GM19468 (cell line): ENCODE results near the gene PCAT7.
"Not testable (repeated sequence)": the region's sequence is repeated elsewhere in the genome, so short reads cannot be mapped to it uniquely, and the experiment has no call there.

Experiments used
- ATAC-seq: cut with Tn5 transposase; IDR thresholded peaks from one replicate; pipeline ENCODE4 v1.9.1; 2021; ENCODE audit warnings: mild to moderate bottlenecking, moderate library complexity, moderate number of reproducible peaks; ENCODE audit not compliant: unreplicated experiment; ENCODE audit errors: extremely low read depth

PCAT7 gene

DNA sequence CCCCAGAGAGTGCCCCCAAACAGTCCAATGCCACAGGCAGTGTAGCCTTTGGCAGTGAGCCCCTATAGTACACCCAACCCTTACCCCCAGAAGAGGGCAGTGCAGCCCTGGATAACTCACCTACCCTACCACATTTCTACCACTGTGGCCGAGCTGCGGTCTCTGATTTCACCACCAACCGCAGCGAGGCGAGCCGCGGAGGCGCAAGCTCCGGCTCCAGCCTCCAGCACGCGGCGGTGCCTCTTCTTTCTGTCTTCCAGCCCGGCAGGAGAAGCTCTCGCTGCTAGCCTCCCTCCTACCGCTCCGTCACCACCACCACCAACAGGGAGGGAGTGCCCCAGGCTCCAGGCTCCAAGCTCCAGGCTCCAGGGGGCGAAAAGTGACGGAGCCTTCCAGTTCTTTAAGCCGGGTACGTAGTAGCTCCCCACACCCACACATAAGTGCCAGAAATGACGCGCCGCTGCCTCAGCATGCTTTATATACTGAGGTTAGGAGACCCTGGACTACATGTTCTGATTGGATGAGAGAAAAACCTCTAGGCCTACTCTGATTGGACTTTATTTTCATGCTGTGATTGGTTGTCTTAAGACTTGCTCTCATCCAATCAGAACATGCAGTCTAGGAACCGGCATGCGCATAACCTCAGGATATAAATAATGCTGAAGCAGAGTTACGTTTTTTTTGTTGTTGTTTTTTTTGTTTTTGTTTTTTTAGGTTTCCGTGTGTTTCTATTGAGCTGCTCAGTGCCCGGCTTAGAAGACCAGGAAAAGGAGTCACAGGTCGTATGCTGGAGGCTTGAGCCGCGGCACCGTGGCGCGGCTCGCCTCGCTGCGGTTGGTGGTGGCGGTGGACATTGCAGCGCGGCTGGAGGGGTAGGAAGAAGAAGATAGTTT lies at the start of gene PCAT7:
PCAT7 (plus strand) TSS at position 645 of the 893 bp plus-strand sequence.
- ATAC-seq: no peak

DNA sequence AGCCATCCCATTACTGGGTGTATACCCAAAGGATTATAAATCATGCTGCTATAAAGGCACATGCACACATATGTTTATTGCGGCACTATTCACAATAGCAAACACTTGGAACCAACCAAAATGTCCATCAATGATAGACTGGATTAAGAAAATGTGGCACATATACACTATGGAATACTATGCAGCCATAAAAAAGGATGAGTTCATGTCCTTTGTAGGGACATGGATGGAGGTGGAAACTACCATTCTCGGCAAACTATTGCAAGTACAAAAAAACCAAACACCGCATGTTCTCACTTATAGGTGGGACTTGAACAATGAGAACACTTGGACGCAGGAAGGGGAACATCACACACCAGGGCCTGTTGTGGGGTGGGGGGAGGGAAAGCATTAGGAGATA lies 48.5 kb upstream of the PCAT7 start:
- not testable (repeated sequence) for ATAC-seq

DNA sequence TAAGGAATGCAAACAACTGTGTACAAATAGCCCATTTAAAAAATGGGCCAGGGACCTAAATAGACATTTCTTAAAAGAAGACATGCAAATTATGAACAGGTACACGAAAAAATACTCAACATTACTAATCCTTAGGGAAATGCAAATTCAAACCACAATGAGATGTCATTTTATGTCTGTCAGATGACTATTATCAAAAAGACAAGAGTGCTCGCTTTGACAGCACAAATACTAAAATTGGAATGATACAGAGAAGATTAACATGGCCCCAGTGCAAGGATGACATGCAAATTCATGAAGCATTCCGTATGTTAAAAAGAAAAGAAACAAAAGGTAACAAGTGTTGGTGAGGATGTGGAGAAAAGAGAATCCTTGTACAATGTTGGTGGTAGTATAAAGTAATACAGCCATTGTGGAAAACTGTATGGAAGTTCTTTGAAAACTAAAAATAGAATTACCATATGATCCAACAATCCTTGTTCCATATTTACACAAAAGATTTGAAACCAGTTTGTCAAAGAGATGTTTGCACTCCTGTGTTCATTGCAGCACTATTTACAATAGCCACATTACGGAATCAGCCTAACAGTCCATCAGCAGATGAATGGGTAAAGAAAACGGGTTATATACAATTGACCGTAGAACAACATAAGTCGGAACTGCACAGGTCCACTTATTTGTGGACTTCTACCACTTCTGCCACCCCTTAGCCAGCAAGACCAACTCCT lies 47.2 kb upstream of the PCAT7 start:
- no peak for ATAC-seq

DNA sequence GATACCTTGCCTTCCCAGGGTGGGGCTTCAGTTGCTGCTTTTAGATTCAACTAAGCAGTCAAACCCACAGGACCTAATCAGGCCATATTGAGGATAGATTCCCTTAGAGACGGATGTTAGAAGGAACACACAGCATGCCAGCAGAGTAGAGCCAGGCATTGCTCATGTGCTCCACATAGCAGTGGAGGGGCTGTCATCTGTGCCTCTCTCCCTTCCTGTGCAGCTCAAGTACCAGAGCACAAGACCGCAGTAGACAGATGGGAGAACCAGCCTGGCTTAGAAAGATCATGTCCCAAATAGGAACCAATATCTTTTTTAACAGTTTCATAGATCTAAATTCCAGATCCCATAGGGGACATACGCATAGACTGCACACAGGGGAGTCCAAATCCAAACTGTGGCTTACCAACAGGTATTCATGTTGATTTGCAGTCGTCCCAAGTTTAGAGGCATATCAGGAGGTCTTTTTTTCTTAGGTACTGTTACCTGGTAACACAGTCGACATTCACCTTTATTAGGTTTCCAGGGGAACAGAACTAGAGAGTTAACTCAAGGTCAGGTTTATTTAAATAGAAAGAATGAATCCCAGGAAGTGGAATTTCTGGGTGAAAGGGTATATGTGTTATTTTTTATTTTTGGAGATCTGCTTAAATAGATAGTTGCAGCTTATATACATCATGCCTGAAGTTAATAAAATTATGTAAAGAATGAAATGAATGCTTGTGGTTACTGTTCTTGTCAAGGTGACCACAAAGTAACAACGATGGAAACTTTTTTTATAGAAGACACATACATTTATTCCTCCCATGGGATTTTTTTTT lies 43.5 kb upstream of the PCAT7 start:
- ATAC-seq: no peak

DNA sequence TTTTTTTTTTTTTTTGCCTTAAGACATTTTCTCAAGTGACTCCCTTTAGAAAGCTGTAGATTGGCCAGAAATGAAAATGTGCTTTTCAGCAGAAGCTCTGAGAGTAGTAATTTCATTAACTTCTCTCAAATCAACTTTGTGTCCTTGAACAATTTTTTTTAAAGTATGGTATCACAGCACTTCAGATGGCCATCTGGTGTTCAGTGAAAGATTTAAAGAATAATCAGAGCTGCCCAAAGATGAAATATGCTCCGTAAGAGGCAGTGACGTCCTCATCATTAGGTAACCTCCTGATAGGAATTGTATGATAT lies 43.0 kb upstream of the PCAT7 start:
- ATAC-seq: no peak

DNA sequence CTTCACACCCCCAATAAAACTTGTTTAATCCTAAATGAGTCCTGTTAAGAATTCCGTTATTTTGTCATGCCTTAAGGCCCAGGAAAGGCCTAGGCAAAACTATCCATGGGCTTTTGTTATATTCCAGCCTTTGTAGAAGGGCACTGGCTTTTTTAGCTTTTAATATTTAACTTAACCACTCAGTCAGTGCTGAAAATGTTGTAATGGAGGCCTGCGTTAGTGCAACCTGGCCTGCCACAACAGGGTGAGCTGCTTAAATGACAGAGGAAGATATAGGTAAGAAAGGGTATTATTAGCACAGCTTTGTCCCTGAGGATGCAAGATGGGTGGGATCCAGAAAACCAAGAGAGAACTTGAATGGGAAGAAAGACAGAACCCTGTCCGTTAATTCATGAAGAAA lies 40.2 kb upstream of the PCAT7 start:
- no peak for ATAC-seq

DNA sequence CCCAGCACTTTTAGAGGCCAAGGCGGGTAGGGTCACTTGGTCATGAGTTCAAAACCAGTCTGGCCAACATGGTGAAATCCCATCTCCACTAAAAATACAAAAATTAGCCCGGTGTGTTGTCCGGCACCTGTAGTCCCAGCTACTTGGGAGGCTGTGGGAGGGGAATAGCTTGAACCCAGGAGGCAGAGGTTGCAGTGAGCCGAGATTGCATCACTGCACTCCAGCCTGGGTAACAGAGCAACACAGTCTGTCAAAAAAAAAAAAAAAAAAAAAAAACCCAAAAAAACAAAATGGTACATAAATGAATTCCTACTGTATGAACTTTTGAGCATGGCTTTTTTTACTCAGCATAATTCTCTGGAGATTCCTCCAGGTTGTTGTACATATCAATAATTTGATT lies 37.6 kb upstream of the PCAT7 start:
- no peak for ATAC-seq

DNA sequence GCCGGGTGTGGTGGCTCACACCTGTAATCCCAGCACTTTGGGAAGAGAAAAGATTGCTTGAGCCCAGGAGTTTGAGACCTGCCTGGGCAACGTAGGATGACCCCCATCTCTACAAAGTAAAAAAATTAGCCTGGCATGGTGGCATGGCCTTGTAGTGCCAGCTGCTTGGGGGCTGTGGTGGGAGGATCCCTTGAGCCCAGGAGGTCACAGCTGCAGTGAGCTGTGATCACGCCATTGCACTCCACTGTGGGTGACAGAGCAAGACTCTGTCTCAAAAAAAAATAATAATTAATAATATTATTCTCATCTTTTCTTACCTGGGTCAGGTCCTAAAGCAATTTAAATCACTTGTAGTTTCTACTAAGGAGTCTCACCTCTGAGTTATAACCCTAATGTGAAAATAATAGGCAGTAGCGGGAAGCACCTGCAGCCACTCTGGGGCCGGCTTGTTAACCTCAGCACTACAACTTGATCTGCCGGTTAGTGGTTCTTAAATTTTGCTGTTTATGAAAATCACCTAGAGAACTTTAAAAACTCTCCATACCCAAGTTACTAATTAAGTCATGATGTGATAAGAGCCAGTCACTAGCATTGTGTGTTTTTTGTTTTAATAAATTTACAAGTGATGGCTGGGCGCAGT lies 29.4 kb upstream of the PCAT7 start:
- ATAC-seq: no peak

DNA sequence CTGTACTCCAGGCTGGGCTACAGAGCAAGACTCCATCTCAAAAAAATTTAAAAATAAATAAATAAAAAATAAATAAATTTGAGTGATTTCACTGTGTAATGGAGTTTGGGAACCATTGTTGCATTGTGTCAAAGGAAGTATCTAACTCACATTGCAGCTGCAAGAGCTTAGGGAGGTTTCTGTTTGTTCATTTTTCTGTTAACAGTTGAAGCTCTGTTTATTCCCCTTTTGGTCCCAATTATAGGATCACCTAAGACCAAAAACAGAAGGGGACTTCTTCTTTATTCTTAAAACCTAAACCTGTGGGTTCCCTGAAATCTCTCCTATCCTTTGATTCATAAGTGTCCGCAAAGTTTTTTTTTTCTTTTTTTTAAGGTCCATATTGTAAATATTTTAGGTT lies 28.6 kb upstream of the PCAT7 start:
- no peak for ATAC-seq

DNA sequence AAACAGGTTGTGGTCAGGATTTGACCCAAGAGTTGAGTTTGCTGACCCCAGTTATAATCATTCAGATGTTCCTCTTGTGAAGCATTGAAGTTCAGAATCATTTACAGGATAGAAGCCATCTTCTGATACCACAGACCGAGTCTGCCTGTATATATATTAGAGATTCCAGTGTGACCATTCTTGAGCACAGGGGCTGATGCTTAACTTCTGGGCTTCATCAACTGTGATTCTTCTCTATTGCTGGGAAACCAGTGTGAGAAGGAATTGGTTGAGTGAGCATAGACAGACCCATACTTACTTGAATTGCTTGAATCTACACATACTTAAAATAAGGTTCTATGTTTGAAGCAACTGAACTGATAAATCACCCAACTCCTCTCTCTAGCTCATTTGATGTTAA lies 27.9 kb upstream of the PCAT7 start:
- no peak for ATAC-seq

DNA sequence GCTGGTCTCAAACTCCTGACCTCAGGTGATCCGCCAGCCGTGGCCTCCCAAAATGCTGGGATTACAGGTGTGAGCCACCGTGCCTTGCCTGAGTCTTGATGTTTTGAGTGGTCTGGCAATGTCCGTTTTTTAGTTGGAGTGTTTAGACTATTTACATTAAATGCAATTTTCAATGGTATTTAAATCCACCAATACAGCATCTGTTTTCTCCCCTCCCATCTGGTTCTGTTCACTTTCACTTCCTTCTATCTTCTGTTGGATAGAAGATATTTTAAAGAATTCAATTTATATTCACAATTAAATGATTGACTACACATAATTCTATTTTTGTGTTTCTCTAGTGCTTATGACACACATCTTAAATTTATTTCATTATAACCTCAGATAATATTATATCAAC lies 26.0 kb upstream of the PCAT7 start:
- ATAC-seq: no peak

DNA sequence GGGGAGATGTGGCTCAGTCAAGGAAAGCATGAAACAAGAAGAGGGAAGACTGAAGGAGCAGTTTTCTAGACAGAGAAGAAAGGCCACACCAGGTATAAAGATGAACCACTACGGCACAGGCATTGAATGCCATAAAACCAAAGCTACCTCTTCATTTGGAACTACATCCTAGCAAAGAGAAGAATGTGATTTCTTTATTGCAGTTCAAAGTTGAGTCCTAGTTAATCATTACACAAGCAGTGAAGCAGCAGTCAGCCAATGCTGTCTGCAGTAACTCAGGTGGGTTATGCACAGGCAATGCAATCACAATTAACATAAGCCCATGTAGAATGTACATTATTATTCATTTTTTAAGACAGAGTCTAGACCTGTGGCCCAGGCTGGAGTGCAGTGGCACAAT lies 21.7 kb upstream of the PCAT7 start:
- ATAC-seq: no peak

DNA sequence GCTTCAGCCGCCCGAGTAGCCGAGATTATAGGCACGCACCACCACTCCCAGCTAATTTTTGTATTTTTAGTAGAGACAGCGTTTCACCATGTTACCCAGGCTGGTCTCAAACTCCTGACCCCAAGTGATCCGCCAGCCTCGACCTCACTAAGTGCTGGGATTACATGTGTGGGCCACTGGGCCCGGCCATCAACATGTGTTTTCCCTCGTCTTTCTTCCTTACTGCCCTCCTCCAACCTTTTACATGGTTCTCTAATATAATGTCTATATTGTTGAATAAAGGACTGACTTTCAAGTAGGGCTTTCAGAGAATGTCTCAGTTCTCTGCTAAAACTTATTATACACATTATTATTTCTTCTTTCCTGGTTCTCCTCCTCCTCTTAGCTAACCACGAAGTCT lies 21.3 kb upstream of the PCAT7 start:
- no peak for ATAC-seq

DNA sequence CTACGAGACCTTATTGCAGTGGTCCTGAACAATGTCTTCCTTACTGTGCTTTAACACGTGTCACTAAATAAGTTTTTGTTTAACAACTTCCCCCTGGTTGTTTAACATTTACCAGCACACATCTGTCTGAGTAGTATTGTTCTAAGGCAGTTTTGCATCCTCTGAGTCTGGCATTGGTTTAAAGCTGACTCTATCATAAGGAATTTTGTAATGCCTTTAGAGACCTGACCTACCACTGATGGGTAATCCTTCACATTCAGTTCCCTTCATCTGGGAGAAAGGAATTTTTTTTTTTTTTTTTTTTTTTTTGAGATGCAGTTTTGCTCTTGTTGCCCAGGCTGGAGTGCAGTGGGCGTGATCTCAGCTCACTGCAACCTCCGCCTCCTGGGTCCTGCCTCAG lies 20.0 kb upstream of the PCAT7 start:
- ATAC-seq: no peak

DNA sequence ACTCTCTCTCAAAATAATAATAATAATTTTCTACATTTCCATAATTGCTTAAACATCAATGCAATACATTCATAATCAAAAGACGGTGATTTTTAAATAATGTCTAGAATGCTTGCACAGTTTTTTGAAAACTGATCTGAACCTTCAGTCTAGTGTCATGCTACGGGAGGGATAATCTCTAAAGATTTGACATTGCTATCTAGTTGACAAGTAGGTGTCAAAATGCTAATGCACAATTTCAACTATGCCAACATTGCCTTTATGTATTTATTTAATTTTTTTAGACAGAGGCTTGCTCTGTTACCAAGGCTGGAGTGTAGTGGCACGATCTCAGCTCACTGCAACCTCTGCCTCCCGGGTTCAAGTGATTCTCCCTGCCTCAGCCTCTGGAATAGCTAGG lies 16.0 kb upstream of the PCAT7 start:
- no peak for ATAC-seq

DNA sequence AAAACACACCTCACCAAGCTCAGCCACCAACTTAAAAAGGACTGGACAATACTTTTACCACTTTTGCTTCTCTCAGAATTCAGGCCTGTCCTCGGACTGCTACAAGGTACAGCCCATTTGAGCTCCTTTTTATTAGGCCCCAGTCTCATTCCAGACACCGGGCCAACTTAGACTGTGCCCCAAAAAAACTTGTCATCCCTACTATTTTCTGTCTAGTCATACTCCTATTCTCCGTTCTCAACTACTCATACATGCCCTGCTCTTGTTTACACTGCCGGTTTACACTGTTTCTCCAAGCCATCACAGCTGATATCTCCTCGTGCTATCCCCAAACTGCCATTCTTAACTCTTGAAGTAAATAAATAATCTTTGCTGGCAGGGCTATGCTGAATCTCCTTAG lies 10.5 kb upstream of the PCAT7 start:
- not testable (repeated sequence) for ATAC-seq

DNA sequence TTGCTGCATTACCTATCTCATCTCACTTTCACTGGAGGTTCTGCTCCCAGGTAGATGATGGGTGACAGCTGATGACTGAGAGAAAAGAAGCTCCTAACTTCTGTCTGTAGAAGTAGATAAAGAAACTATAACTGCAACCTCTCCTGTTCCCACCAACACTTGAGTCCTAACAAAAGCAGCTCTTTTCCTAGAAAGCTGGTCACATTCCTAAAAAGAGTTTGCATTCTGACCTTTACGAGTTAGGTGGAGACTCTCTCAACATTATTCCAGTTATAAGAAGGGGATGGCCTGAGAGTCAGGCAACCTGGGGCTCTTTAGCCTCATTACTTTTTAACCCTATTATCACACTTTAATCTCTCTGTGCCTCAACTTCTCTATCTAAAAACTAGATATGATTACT lies 8.9 kb upstream of the PCAT7 start:
- ATAC-seq: no peak

DNA sequence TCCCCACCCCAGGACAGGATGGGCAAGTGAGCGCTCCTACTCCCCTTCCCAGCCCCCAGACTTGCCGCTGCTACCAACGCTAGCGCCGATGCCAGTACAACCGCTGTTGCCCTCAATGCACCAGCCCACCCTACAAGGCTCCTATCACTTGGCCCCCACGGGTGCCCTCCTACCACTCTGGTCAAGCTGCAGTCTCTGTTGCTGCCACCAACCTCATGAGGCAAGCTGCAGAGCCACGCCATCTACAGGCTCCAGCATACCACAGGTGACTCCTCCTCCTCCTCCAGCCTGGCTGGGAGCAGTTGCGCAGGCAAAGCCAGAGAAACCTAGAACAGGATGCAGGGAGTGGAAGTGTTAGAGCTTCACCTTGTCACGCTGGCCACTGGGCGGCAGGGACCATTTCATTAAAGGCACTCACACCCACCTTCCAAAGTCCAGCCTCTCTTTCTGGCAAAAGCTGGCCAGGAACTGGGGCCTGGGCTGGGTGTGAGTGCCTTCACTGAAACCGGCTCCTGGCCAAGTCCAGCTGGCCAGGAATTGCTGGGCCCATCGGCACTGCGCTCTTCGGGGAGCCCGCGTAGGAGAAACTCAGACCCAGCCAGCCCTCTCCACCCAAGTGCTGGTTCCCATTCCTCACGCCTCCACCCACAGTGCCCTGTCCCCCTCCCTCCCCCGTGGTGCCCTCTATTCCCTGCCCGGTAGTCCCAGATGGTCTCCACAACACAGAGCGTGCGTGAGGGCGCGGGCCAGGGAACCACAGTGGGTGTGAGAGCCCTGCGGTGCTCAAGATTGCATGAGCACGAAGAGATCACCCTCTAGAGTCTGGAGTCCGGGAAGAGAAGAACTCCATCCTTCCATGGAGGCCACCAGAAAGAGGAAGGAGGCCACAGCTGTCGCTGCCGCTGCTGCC lies 1.6 kb upstream of the PCAT7 start:
- no peak for ATAC-seq

DNA sequence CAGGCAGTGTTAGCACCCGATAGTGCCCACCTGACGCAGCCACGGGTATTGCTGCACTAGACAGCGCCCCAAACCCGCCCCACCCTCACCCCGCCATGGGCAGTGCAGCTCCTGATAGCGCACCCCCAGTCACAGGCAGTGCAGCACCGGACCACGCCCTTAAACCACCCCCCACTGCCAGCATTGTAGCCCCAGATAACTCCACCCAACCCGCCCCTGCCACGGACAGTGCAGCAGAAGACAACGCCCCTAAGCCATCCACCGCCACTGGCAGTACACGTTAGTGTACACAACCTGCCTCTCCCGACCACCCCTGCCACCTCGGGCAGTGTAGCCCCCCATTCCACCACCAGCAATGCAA lies 825 bp upstream of the PCAT7 start:
- ATAC-seq: no peak

DNA sequence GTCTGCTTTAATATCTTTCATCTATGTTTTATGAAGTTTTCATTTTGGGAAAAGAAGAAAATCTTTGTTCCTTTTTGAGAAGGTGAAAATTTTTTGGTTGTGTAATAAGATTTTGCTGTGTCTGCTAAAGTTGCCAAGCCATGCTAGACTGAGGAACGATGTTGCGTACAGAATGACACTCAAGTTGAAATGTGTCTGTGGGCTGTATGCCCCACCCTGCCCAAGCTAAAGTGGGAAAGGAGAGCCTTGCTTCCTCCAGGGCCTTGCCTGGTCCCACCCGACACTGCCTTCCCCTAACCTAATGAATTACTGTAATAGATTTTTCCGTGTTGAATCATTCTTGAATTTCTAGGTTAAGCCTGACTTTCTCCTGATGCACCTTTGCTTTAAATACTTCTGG lies 2.5 kb downstream of the PCAT7 start:
- no peak for ATAC-seq
